Adrenal gland (tissue), 12 donors: ENCODE measurements around the gene THAP8. TPM values are rescaled to one million over a fixed set of nuclear protein-coding genes. Genes with fewer than 3 reads are reported as not detected.

Experiments
- DNase-seq, 7 donors: peaks; one replicate each; pipeline ENCODE4 v3.0.0-alpha.2; 2019 to 2020
- H3K27ac ChIP-seq, 5 donors: fragments of 200-600 bp; sonication (generic) in 4 of 5; 1 replicate in 3 of 5; 2 replicates in 2 of 5; pipeline versions ENCODE4 v1.5.1 to v1.8.0; 2016 to 2020; ENCODE audit warnings: mild to moderate bottlenecking in 1 of 5
- H3K27me3 ChIP-seq: fragments of 200-600 bp; 2 replicates; pipeline ENCODE4 v1.8.0; 2021
- H3K36me3 ChIP-seq, 2 donors: fragments of 200-600 bp; replicated peaks in 1 of 2; 1 replicate in 1 of 2; 2 replicates in 1 of 2; pipeline versions ENCODE4 v1.5.1 to v1.8.0; 2018 to 2022
- H3K4me1 ChIP-seq, 2 donors: fragments of 200-600 bp; replicated peaks in 1 of 2; 1 replicate in 1 of 2; 2 replicates in 1 of 2; pipeline versions ENCODE4 v1.5.1 to v1.8.0; 2018 to 2021
- H3K4me3 ChIP-seq, 4 donors: fragments of 200-600 bp; sonication (generic) in 3 of 4; one replicate each; pipeline ENCODE4 v1.5.1; 2016 to 2018
- H3K9me3 ChIP-seq, 3 donors: fragments of 200-600 bp; sonication (generic) in 1 of 3; replicated peaks in 1 of 3; 1 replicate in 2 of 3; 2 replicates in 1 of 3; pipeline versions ENCODE4 v1.5.1 to v1.8.0; 2016 to 2021
- CTCF ChIP-seq, 6 experiments: fragments of 450-650 bp in 4 of 6; fragments of 200-600 bp in 2 of 6; sonication (generic) in 1 of 6; IDR thresholded peaks; 1 replicate in 5 of 6; 2 replicates in 1 of 6; pipeline versions ENCODE4 v1.5.1 to v1.8.0; 2016 to 2021; ENCODE audit warnings: antibody characterized with exemption in 6 of 6, mild to moderate bottlenecking in 2 of 6, moderate library complexity in 1 of 6
- POLR2A ChIP-seq, 2 donors: fragments of 450-650 bp; IDR thresholded peaks; one replicate each; pipeline ENCODE4 v1.6.1; 2017; ENCODE audit warnings: antibody characterized with exemption in 2 of 2, mild to moderate bottlenecking in 2 of 2, moderate library complexity in 1 of 2
- WGBS, 4 donors: extraction: QIAGEN DNeasy Blood & Tissue Kit in 2 of 4; methylation state at CpG; one replicate each; pipeline versions ENCODE4 v1.1.5 to v1.1.7; 2013 to 2017; 5-methylcytosine and 5-hydroxymethylcytosine counted together
- intact Hi-C, 2 donors: fragments of 100-400 bp; cut with DNase I; formaldehyde crosslinking; loops; one replicate each; pipeline versions ENCODE4 v1.14.1 to v1.15.0; 2022 to 2023
- polyA plus RNA-seq, 3 donors: library from polyadenylated mRNA; stranded (reverse); fragments of 200-250 nt in 2 of 3; fragments of 350-450 nt in 1 of 3; fragmentation: Illumina TruSeq in 1 of 3; extraction: RNeasy Lipid Tissue Mini Kit (QIAGEN cat#74804) in 1 of 3; gene quantifications; one replicate each; pipeline ENCODE4 v1.2.3, GENCODE V29; 2013 to 2014
- total RNA-seq, 9 donors: library from RNA; depleted of rRNA in 4 of 9; stranded (reverse); fragments of >200 nt in 4 of 9; fragments of 120-200 nt in 1 of 9; fragmentation: NEBNext Ultra II Directional in 1 of 9; extraction: Animal tissue kit (Norgen Biotek cat#: 25700) in 1 of 9; gene quantifications; one replicate each; pipeline versions ENCODE4 v1.1.0 to v1.2.4, GENCODE V29; 2013 to 2023
- donor health status: healthy with polysubstance abuse.
- donor health status: Bipolar disorder and iron deficiency.
- donor health status: DM: yes; HTN: yes; CAD: no.
- donor health status: DM: no; HTN: no; CAD: no.
- donor health status: DM: no; HTN: no; CAD: no.
- donor health status: DM: yes; HTN: yes; CAD: no.

Gene THAP8
- total and polyA plus RNA-seq, 12 donors, result 3.2 to 15.9 (median 5.9) TPM

- Histone ChIP-seq H3K9me3 (no peaks in the 10 kb centered on the region), H3K36me3 (no peaks in the 10 kb centered on the region), H3K27ac (no peak overlapping the region), H3K4me1 (no peaks in the 10 kb centered on the region), H3K4me3 (no peak overlapping the region), H3K27me3 (no peaks in the 10 kb centered on the region)
- intact Hi-C loops, result no loop called here
- TF ChIP-seq CTCF (IDR thresholded peaks at IDR 0.05) (no peak), POLR2A (IDR thresholded peaks at IDR 0.05) (no peak)
- 94 to 99% (median 96%) methylated on average over 11 to 12 of the region's 12 CpGs for WGBS, 4 donors
- DNase-seq, result no peak
Observed at GRCh38 chr19:36084231-36085009, 30.3 kb upstream of the THAP8 start.

GRCh38 chr19:36082916-36083315 lies 28.8 kb upstream of the THAP8 start:
- intact Hi-C loops, result no loop called here
- Histone ChIP-seq H3K4me3 (no peak overlapping the region), H3K36me3 (no peaks in the 10 kb centered on the region), H3K27ac (no peak overlapping the region), H3K9me3 (no peaks in the 10 kb centered on the region), H3K27me3 (no peaks in the 10 kb centered on the region), H3K4me1 (no peaks in the 10 kb centered on the region)
- TF ChIP-seq POLR2A (IDR thresholded peaks at IDR 0.05) (no peak), CTCF (IDR thresholded peaks at IDR 0.05) (no peak)
- 92 to 97% (median 94%) methylated on average over 5 to 13 of the region's 13 CpGs for WGBS, 4 donors
- DNase-seq, result no peak

- no peak overlapping the region for H3K4me3 ChIP-seq
- no peaks in the 10 kb centered on the region for H3K9me3 ChIP-seq
- H3K27me3 ChIP-seq, result no peaks in the 10 kb centered on the region
- no peaks in the 10 kb centered on the region for H3K36me3 ChIP-seq
- intact Hi-C loops, result no loop called here
- no peak for DNase-seq
- TF ChIP-seq POLR2A (IDR thresholded peaks at IDR 0.05) (no peak), CTCF (IDR thresholded peaks at IDR 0.05) (no peak)
- H3K27ac ChIP-seq, result no peak overlapping the region
- no peaks in the 10 kb centered on the region for H3K4me1 ChIP-seq
- WGBS, 4 donors, result 88 to 91% (median 89%) methylated on average over 7 of the region's 7 CpGs
Observed at GRCh38 chr19:36081894-36082293, 27.8 kb upstream of the THAP8 start.

- no peak for DNase-seq
- WGBS, 4 donors, result 81 to 91% (median 85%) methylated on average over 3 of the region's 3 CpGs
Observed at GRCh38 chr19:36081385-36081784, 27.3 kb upstream of the THAP8 start.

More at GRCh38 chr19:36081385-36081784, 27.3 kb upstream of the THAP8 start:
- no peaks in the 10 kb centered on the region for H3K4me1 ChIP-seq
- TF ChIP-seq CTCF (IDR thresholded peaks at IDR 0.05) (no peak), POLR2A (IDR thresholded peaks at IDR 0.05) (no peak)
- H3K27ac ChIP-seq, result no peak overlapping the region
- H3K4me3 ChIP-seq, result no peak overlapping the region
- intact Hi-C loops, result no loop called here
- H3K27me3 ChIP-seq, result no peaks in the 10 kb centered on the region
- H3K36me3 ChIP-seq, result no peaks in the 10 kb centered on the region
- H3K9me3 ChIP-seq, result no peaks in the 10 kb centered on the region
